ENCODE data around the gene CYP2B6.
"Not testable (repeated sequence)": the region's sequence is repeated elsewhere in the genome, so short reads cannot be mapped to it uniquely, and the experiment has no call there.

The CYP2B6 gene

DNA sequence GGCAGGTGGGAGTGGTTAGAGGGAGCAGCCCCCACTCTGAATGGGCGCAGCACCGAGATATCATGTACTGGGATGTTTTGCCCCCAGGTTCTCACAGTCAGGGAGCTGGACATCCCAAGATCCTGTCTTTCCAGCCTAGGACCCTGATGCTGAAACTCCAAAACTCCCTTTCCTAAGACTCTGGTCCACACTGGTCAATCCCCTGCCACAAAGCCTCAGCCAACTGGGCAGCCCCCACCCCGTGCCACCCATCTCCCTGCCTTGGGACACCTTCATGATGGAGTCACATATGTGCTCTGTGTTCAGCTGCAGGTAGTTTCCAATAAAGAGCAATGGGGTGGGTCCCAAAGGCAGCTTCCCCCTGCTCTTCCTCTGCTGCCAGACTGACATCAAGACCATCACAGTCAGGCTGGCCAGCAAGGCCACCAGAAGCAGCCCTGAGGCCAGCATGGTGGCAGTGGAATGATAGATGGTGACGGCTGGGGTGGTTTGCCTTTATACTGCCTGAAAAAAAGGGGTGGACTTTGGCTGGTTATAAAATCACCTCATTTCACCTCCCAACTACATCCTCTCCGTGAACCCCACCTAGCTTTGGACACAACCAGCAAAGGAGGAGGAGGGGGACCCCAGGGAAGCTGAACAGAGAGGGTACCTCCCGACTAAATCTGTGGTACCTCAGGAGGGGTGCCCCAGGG lies 36.3 kb downstream of the CYP2B6 start:
- H3K4me3 ChIP-seq (replicated peaks; ENCODE audit: low read depth, low read length): no peak overlapping the region
- TF ChIP-seq, protein P1, sequence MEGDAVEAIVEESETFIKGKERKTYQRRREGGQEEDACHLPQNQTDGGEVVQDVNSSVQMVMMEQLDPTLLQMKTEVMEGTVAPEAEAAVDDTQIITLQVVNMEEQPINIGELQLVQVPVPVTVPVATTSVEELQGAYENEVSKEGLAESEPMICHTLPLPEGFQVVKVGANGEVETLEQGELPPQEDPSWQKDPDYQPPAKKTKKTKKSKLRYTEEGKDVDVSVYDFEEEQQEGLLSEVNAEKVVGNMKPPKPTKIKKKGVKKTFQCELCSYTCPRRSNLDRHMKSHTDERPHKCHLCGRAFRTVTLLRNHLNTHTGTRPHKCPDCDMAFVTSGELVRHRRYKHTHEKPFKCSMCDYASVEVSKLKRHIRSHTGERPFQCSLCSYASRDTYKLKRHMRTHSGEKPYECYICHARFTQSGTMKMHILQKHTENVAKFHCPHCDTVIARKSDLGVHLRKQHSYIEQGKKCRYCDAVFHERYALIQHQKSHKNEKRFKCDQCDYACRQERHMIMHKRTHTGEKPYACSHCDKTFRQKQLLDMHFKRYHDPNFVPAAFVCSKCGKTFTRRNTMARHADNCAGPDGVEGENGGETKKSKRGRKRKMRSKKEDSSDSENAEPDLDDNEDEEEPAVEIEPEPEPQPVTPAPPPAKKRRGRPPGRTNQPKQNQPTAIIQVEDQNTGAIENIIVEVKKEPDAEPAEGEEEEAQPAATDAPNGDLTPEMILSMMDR (IDR thresholded peaks at IDR 0.05; ENCODE audit: low read length, missing control alignments): no peak
- DNase-seq (ENCODE audit: low read depth): no peak

DNA sequence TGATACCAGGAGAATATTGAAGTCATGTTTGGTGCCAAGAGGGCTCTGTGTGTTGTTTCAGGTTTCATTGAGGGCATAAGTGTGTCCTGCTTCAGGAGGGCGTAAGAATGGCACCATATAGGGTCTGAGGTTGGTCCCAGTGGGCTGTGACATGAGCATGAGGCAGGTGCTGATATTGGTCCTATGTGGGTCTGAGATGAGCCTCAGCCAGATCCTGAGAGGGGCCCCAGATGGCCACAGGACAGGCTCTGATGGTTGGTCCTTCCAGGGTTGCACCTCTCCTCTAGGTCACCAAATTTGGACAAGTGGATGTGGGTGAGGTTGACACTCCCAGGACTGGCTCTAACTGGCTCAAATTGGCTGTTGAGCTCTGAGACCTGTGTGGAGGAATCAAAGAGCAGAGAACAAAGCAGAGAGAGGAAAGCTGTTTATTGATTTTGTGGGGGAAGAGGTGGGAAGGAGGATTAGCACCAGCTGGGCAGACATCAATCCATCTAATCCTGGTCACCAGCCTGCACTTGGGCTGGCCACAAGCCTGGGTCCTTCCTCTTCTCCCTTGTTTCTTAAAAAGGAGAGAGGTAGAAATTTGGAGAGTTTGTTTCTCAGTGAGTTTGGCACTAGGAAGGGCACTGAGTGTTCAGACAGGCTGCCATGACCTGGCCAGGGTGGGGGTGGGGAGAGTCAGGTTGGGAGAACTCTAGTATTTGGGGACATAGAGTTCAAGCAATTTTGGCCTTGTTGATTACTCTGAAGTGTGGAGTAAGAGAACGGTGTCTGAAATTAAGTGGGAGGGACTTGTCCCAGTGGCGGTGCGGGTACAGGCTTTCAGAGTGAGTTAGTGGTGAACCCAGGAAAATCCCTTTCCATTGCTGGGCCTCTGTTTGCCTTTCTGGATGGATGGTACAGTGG lies 38.7 kb downstream of the CYP2B6 start:
- DNase-seq (ENCODE audit: low read depth): no peak
- TF ChIP-seq, protein P1 (IDR thresholded peaks at IDR 0.05; ENCODE audit: low read length, missing control alignments): no peak
- H3K4me3 ChIP-seq (replicated peaks; ENCODE audit: low read depth, low read length): no peak overlapping the region

DNA sequence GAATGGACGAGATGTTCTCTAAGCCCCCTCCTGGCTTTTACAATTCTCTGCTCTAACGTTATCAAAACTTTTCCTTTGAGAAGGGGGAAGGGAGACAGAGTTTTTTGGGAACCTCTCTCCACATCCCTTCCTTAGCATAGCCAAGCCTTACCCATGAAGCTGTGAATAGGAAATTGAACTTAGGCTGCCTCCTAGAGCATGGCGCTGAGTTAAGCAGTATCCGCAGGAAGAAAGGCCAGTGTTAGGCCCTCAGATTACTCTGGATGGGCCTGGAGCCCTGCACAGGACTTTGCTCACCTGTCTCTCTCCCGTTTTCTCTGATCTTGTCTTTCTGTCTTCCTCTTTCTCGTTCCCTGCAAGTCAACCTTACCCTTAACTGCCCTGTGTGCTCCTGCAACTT lies 39.6 kb downstream of the CYP2B6 start:
- H3K4me3 ChIP-seq (replicated peaks; ENCODE audit: low read depth, low read length): no peak overlapping the region
- TF ChIP-seq, protein P1 (IDR thresholded peaks at IDR 0.05; ENCODE audit: low read length, missing control alignments): no peak
- DNase-seq (ENCODE audit: low read depth): no peak

DNA sequence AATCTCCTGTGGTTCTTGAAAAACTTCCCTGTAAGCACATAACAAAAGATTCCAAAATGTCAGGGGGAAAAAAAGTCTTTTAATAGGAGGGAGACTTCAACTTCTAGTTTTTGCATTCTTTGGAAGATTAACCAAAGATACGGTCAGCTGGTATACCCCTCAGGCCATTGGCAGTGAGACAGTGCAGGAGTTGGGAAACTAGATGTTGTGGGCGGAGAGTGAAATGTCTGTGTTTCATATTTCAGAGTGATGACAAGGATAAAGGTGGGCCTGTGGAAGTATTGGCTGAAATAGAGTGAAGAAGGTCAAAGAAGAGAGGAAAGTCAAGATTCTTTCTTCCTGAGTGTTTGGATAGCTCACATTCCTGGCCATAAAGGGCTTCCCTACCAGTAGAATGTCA lies 40.8 kb downstream of the CYP2B6 start:
- TF ChIP-seq, protein P1 (IDR thresholded peaks at IDR 0.05; ENCODE audit: low read length, missing control alignments): no peak

DNA sequence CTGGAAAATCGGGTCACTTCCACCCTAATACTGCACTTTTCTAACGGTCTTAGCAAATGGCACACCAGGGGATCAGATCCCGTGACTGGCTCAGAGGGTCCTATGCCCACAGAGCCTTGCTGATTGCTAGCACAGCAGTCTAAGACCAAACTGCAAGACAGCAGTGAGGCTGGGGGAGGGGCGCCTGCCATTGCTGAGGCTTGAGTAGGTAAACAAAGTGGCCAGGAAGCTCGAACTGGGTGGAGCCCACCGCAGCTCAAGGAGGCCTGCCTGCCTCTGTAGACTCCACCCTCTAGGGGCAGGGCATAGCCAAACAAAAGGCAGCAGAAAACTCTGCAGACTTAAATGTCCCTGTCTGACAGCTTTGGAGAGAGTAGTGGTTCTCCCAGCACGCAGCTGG lies 42.2 kb downstream of the CYP2B6 start:
- DNase-seq (ENCODE audit: low read depth); H3K4me3 ChIP-seq (replicated peaks; ENCODE audit: low read depth, low read length): not testable (repeated sequence)

More for the DNA sequence above, 40.8 kb downstream of the CYP2B6 start:
- no peak overlapping the region for H3K4me3 ChIP-seq (replicated peaks; ENCODE audit: low read depth, low read length)
- DNase-seq (ENCODE audit: low read depth): no peak

DNA sequence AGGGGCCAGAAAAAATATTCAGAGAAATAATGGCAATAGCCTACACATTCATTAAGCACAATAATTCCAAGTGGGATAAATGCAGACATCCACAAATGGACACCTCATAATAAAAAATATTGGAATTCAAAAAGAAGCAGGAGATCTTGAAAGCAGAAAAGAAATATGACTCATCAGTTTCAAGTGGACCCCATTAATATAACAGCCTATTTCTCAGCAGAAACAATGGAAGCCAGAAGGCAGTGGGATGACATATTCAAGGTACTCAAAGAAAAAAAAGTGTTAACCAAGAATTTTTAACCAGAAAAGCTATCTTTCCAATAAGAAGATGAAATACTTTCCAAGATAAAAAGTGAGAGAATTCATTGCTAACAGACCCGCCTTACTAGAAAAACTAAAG lies 48.7 kb downstream of the CYP2B6 start:
- TF ChIP-seq, protein P1 (IDR thresholded peaks at IDR 0.05; ENCODE audit: low read length, missing control alignments): no peak
- DNase-seq (ENCODE audit: low read depth): no peak
- H3K4me3 ChIP-seq (replicated peaks; ENCODE audit: low read depth, low read length): no peak overlapping the region

DNA sequence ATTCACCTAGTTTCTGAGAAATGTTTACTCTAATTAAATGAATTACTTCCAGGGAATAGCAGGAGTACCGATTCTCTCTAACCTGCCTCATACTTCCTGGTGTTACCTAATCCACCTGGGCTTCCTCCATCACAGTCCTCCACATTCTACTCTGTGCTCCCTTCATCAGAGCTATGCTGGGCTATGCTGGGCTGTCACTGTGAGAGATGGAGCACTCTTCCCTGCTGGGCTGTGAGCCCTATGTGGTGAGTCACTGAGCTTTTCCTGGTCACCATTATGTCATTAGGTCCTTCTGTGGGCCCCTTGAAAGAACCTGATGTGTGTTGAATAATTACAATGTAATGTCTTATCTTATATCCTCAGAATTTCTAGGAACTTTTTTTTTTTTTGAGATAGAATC lies 54.0 kb downstream of the CYP2B6 start:
- not testable (repeated sequence) for DNase-seq (ENCODE audit: low read depth); H3K4me3 ChIP-seq (replicated peaks; ENCODE audit: low read depth, low read length)
